ENCODE data around the gene GJA4. TPM values are rescaled to one million over a fixed set of nuclear protein-coding genes. Genes with fewer than 3 reads are reported as not detected.

Gene GJA4
- total RNA-seq, 1 experiment from 2014 or later: not detected

GRCh38 chr1:34785875-34786470 is 6.8 kb upstream of the GJA4 start:
- Mint-ChIP-seq H3K9me3 (ENCODE audit: unreplicated experiment) (no peaks in the 10 kb centered on the region), H3K27me3 (ENCODE audit: insufficient read depth, unreplicated experiment) (no peaks in the 10 kb centered on the region), H3K27ac (ENCODE audit: unreplicated experiment) (no peak overlapping the region), H3K4me3 (ENCODE audit: unreplicated experiment) (no peak overlapping the region), H3K36me3 (ENCODE audit: insufficient read depth, unreplicated experiment) (no peaks in the 10 kb centered on the region), H3K4me1 (ENCODE audit: low read depth, unreplicated experiment) (peaks cover 6% of the 10 kb centered on the region)
- Histone ChIP-seq H3K4me1 (peaks cover 5% of the 10 kb centered on the region; the same call in 1 of the 2 replicates), H3K27me3 (replicated peaks; ENCODE audit: control insufficient read depth, insufficient read depth, low read length) (no peaks in the 10 kb centered on the region), H3K9me3 (no peaks in the 10 kb centered on the region), H3K4me3 (ENCODE audit: low read depth, low read length) (no peak overlapping the region), H3K36me3 (ENCODE audit: control insufficient read depth, insufficient read depth, low read length) (no peaks in the 10 kb centered on the region)
- ChIA-PET POLR2A (no interaction called here), CTCF (interaction anchor here (1.0 to 1.1 kb wide), 4 partner anchors 58 to 80 kb away, joined by 4 to 16 read pairs (median 6); partner anchors contain the start of gene SMIM12)
- TF ChIP-seq, protein P1, sequence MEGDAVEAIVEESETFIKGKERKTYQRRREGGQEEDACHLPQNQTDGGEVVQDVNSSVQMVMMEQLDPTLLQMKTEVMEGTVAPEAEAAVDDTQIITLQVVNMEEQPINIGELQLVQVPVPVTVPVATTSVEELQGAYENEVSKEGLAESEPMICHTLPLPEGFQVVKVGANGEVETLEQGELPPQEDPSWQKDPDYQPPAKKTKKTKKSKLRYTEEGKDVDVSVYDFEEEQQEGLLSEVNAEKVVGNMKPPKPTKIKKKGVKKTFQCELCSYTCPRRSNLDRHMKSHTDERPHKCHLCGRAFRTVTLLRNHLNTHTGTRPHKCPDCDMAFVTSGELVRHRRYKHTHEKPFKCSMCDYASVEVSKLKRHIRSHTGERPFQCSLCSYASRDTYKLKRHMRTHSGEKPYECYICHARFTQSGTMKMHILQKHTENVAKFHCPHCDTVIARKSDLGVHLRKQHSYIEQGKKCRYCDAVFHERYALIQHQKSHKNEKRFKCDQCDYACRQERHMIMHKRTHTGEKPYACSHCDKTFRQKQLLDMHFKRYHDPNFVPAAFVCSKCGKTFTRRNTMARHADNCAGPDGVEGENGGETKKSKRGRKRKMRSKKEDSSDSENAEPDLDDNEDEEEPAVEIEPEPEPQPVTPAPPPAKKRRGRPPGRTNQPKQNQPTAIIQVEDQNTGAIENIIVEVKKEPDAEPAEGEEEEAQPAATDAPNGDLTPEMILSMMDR (IDR thresholded peaks at IDR 0.05; ENCODE audit: insufficient read depth in 1 of 2, low read depth in 1 of 2, low read length in 1 of 2, severe bottlenecking in 1 of 2, unreplicated experiment in 1 of 2): no peak
- BruUV-seq (replicated peaks): no TSS peak
- no peak for DNase-seq
- intact Hi-C loops (cut with micrococcal nuclease; ENCODE audit: unreplicated experiment): loop anchor here (1.0 kb wide), 2 partner anchors 66 to 99 kb away; no protein-coding TSS in a partner anchor

GRCh38 chr1:34786521-34787325 is 6.1 kb upstream of the GJA4 start:
- POLR2A ChIA-PET: no interaction called here
- CTCF ChIA-PET: interaction anchor here (0.5 to 1.1 kb wide), 5 partner anchors 58 to 1236 kb away, joined by 3 to 16 read pairs (median 5); partner anchors contain the start of gene SMIM12
- no peak overlapping the region for H3K4me3 ChIP-seq (ENCODE audit: low read depth, low read length)
- no peak overlapping the region for H3K4me3 Mint-ChIP-seq (ENCODE audit: unreplicated experiment)
- DNase-seq: peak; percentile 67 to 76
- no peaks in the 10 kb centered on the region for H3K27me3 Mint-ChIP-seq (ENCODE audit: insufficient read depth, unreplicated experiment)
- no TSS peak for BruUV-seq (replicated peaks)
- H3K9me3 ChIP-seq: no peaks in the 10 kb centered on the region
- intact Hi-C loops (cut with micrococcal nuclease; ENCODE audit: unreplicated experiment): loop anchor here (1.0 kb wide), 2 partner anchors 66 to 99 kb away; no protein-coding TSS in a partner anchor
- peaks cover 4% of the 10 kb centered on the region; the same call in 1 of the 2 replicates for H3K4me1 ChIP-seq
- no peaks in the 10 kb centered on the region for H3K27me3 ChIP-seq (replicated peaks; ENCODE audit: control insufficient read depth, insufficient read depth, low read length)
- no peak overlapping the region for H3K27ac Mint-ChIP-seq (ENCODE audit: unreplicated experiment)
- TF ChIP-seq, protein P1 (IDR thresholded peaks at IDR 0.05; ENCODE audit: insufficient read depth in 1 of 2, low read depth in 1 of 2, low read length in 1 of 2, severe bottlenecking in 1 of 2, unreplicated experiment in 1 of 2): peak; percentile 55 to 65
- H3K4me1 Mint-ChIP-seq (ENCODE audit: low read depth, unreplicated experiment): peaks cover 6% of the 10 kb centered on the region
- H3K36me3 Mint-ChIP-seq (ENCODE audit: insufficient read depth, unreplicated experiment): no peaks in the 10 kb centered on the region
- H3K36me3 ChIP-seq (ENCODE audit: control insufficient read depth, insufficient read depth, low read length): no peaks in the 10 kb centered on the region
- no peaks in the 10 kb centered on the region for H3K9me3 Mint-ChIP-seq (ENCODE audit: unreplicated experiment)

Measured in Caco-2 (cell line).